A673 (cell line): Measurements from ENCODE around the gene KIAA1586. TPM values are rescaled to one million over a fixed set of nuclear protein-coding genes. Genes with fewer than 3 reads are reported as not detected.

Experiments used
- BruUV-seq: library from RNA; stranded (reverse); fragments of 400-500 nt; replicated peaks from 2 replicates; lab custom pipeline; 2021; lab: Mats Ljungman, UMichigan
- CTCF ChIA-PET: fragments of 300-600 bp; sonication (Branson Sonifier 250); formaldehyde crosslinking; loops from one replicate; lab custom pipeline; 2022; ENCODE audit warnings: antibody characterized with exemption; lab: Charles Lee
- POLR2A ChIA-PET: fragments of 300-600 bp; sonication (Branson Sonifier 250); formaldehyde crosslinking; loops from one replicate; lab custom pipeline; 2022; ENCODE audit warnings: antibody characterized with exemption; ENCODE audit not compliant: low non-redundant PET; lab: Charles Lee
- DNase-seq: peaks from one replicate; pipeline ENCODE4 v3.0.0-alpha.2; 2015; ENCODE audit warnings: low spot score
- H3K27ac ChIP-seq: fragments of 200-600 bp; sonication (generic); 2 replicates; pipeline ENCODE4 v1.5.1; 2016; ENCODE audit warnings: mixed run types, low read depth, mild to moderate bottlenecking, mixed read lengths, antibody characterized with exemption, low read length; ENCODE audit not compliant: poor library complexity, severe bottlenecking
- H3K27me3 ChIP-seq: fragments of 200-600 bp; sonication (generic); replicated peaks from 2 replicates; pipeline ENCODE4 v1.6.1; 2017; ENCODE audit warnings: mixed run types, low read depth, mild to moderate bottlenecking, mixed read lengths, antibody characterized with exemption, low read length; ENCODE audit not compliant: insufficient read depth, poor library complexity
- H3K36me3 ChIP-seq: fragments of 200-600 bp; sonication (generic); 2 replicates; pipeline ENCODE4 v1.6.1; 2016; ENCODE audit warnings: mixed run types, mild to moderate bottlenecking, mixed read lengths, antibody characterized with exemption, low read length; ENCODE audit not compliant: insufficient read depth, poor library complexity, severe bottlenecking
- H3K4me1 ChIP-seq: fragments of 200-600 bp; sonication (generic); 2 replicates; pipeline ENCODE4 v1.6.1; 2017; ENCODE audit warnings: mixed run types, mild to moderate bottlenecking, mixed read lengths, antibody characterized with exemption, low read length; ENCODE audit not compliant: insufficient read depth, poor library complexity, severe bottlenecking
- H3K4me3 ChIP-seq: fragments of 200-600 bp; sonication (generic); 2 replicates; pipeline ENCODE4 v1.5.1; 2016; ENCODE audit warnings: low read depth, mixed run types, mild to moderate bottlenecking, mixed read lengths, low read length; ENCODE audit not compliant: poor library complexity, severe bottlenecking
- H3K9me3 ChIP-seq: fragments of 200-600 bp; sonication (generic); 2 replicates; pipeline ENCODE4 v1.6.1; 2016; ENCODE audit warnings: mixed run types, low read depth, mild to moderate bottlenecking, mixed read lengths, antibody characterized with exemption, low read length; ENCODE audit not compliant: poor library complexity, severe bottlenecking
- CTCF ChIP-seq: fragments of 300-800, 200-600 bp; sonication (generic); conservative IDR thresholded peaks from 2 replicates; pipeline ENCODE4 v1.5.1; 2017; ENCODE audit warnings: low read depth, mild to moderate bottlenecking, antibody characterized with exemption, low read length, moderate library complexity, mixed read lengths
- EZH2 ChIP-seq: fragments of 200-600 bp; sonication (generic); IDR thresholded peaks from 2 replicates; pipeline ENCODE4 v1.6.1; 2017; ENCODE audit warnings: borderline replicate concordance, low read depth, mild to moderate bottlenecking, mixed read lengths, antibody characterized with exemption, low read length; ENCODE audit not compliant: poor library complexity, severe bottlenecking
- intact Hi-C: fragments of 100-400 bp; cut with micrococcal nuclease; formaldehyde crosslinking; loops from one replicate; pipeline ENCODE4 v1.10.0; 2022; ENCODE audit not compliant: unreplicated experiment
- total RNA-seq: library from RNA; stranded (reverse); gene quantifications from 2 replicates; pipeline ENCODE4 v1.2.3, GENCODE V29; 2021

KIAA1586 gene
- total RNA-seq, 1 experiment from 2014 or later: 31.4 TPM

GRCh38 chr6:57068061-57068460 lies 21.6 kb downstream of the KIAA1586 start:
- intact Hi-C loops: no loop called here
- POLR2A ChIA-PET: no interaction called here
- CTCF ChIA-PET: no interaction called here
- Histone ChIP-seq H3K4me3 (no peak overlapping the region), H3K36me3 (no peaks in the 10 kb centered on the region), H3K27me3 (no peaks in the 10 kb centered on the region), H3K4me1 (no peaks in the 10 kb centered on the region), H3K9me3 (no peaks in the 10 kb centered on the region), H3K27ac (no peak overlapping the region)
- no TSS peak for BruUV-seq
- no peak for TF ChIP-seq EZH2
- TF ChIP-seq CTCF: no peak
- no peak for DNase-seq

- H3K4me3 ChIP-seq: no peak overlapping the region
- H3K27me3 ChIP-seq: no peaks in the 10 kb centered on the region
- ChIA-PET CTCF (no interaction called here), POLR2A (no interaction called here)
- H3K27ac ChIP-seq: no peak overlapping the region
- BruUV-seq: no TSS peak
- intact Hi-C loops: no loop called here
- no peaks in the 10 kb centered on the region for H3K4me1 ChIP-seq
- DNase-seq: no peak
- no peak for TF ChIP-seq CTCF
- TF ChIP-seq EZH2: no peak
- no peaks in the 10 kb centered on the region for H3K36me3 ChIP-seq
- H3K9me3 ChIP-seq: no peaks in the 10 kb centered on the region
Observed at GRCh38 chr6:57069228-57069627, 22.7 kb downstream of the KIAA1586 start.

- Histone ChIP-seq H3K27me3 (no peaks in the 10 kb centered on the region), H3K4me1 (no peaks in the 10 kb centered on the region), H3K27ac (no peak overlapping the region), H3K4me3 (no peak overlapping the region), H3K36me3 (no peaks in the 10 kb centered on the region), H3K9me3 (no peaks in the 10 kb centered on the region)
- intact Hi-C loops: no loop called here
- CTCF ChIA-PET: no interaction called here
- TF ChIP-seq EZH2 (no peak), CTCF (no peak)
- POLR2A ChIA-PET: no interaction called here
- DNase-seq: no peak
- BruUV-seq: no TSS peak
Observed at GRCh38 chr6:57069920-57070331, 23.4 kb downstream of the KIAA1586 start.
